ENCODE measurements around the gene FBXL7. TPM values are rescaled to one million over a fixed set of nuclear protein-coding genes. Genes with fewer than 3 reads are reported as not detected.

FBXL7 gene
- total RNA-seq, 2 experiments from 2014 or later: not detected

DNA sequence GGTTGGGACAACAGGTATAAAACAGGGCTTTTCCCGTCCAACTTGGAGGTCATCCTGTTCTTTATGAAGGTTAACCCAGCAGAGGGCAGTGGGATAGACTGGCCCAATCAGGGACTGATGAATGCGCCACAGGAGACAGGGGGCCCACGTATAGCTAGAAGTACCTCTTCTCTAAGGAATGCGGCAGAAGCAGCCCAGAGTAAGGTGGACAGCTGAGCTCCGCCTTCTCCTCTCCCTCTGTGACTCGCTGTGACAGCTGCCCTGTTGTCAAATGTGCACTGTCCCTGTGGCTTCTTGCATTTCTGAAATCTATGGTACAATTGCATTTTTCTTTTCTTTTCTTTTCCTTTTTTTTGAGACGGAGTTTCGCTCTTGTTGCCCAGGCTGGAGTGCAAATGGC, 306.6 kb downstream of the FBXL7 start:
- ChIA-PET POLR2A (no interaction called here), CTCF (ENCODE audit: unreplicated experiment) (no interaction called here)
- no peak overlapping the region for H3K4me2 ChIP-seq (ENCODE audit: low read length)
- no peaks in the 10 kb centered on the region for H3K9me2 ChIP-seq (ENCODE audit: insufficient read depth, low read length)
- no peak for TF ChIP-seq EZH2phosphoT487 (IDR thresholded peaks at IDR 0.05; ENCODE audit: borderline replicate concordance, low read depth, low read length)
- no peaks in the 10 kb centered on the region for H4K20me1 ChIP-seq (ENCODE audit: insufficient read depth, low read length)
- no peak for DNase-seq (ENCODE audit: low spot score)
- H2AFZ ChIP-seq (ENCODE audit: low read length): no peak overlapping the region
- no peaks in the 10 kb centered on the region for H3K79me2 ChIP-seq (ENCODE audit: insufficient read depth, low read depth, low read length)
- no TSS peak for BruUV-seq (replicated peaks)
- intact Hi-C loops (cut with micrococcal nuclease; ENCODE audit: unreplicated experiment): no loop called here
- no peaks in the 10 kb centered on the region for H3K9me3 ChIP-seq (ENCODE audit: low read length)
- H3K4me1 ChIP-seq (ENCODE audit: insufficient read depth, low read length, poor library complexity, severe bottlenecking): no peaks in the 10 kb centered on the region
- H3K36me3 ChIP-seq (ENCODE audit: insufficient read depth, low read length): no peaks in the 10 kb centered on the region
- no peak overlapping the region for H3K4me3 ChIP-seq (ENCODE audit: low read depth, low read length, poor library complexity, severe bottlenecking)
- no peak overlapping the region for H3K27ac ChIP-seq (ENCODE audit: low read depth, low read length, poor library complexity, severe bottlenecking)

DNA sequence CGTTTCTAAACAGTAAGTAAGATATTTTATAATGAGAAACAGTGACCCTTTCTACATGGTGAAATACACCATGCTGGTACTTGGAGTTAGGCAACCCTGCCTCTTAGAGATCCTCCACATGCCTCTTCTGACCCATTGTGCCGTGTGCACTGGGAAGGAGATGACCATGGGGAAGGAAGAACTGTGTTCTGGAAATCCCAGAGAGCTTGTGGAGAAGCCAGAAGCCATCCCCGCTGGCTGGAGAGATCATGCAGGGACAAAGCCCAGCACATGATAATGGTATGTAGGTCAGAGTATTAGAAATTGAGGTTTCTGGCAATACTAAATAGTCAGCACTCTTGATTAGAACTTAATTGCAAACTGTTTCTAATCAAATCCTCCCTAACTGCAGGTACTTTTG, 307.3 kb downstream of the FBXL7 start:
- POLR2A ChIA-PET: no interaction called here
- H3K4me2 ChIP-seq (ENCODE audit: low read length): no peak overlapping the region
- no peak overlapping the region for H3K27ac ChIP-seq (ENCODE audit: low read depth, low read length, poor library complexity, severe bottlenecking)
- no peak overlapping the region for H3K4me3 ChIP-seq (ENCODE audit: low read depth, low read length, poor library complexity, severe bottlenecking)
- H3K9me3 ChIP-seq (ENCODE audit: low read length): no peaks in the 10 kb centered on the region
- H2AFZ ChIP-seq (ENCODE audit: low read length): no peak overlapping the region
- intact Hi-C loops (cut with micrococcal nuclease; ENCODE audit: unreplicated experiment): no loop called here
- no peaks in the 10 kb centered on the region for H3K36me3 ChIP-seq (ENCODE audit: insufficient read depth, low read length)
- TF ChIP-seq EZH2phosphoT487 (IDR thresholded peaks at IDR 0.05; ENCODE audit: borderline replicate concordance, low read depth, low read length): no peak
- TF ChIP-seq, protein P1, sequence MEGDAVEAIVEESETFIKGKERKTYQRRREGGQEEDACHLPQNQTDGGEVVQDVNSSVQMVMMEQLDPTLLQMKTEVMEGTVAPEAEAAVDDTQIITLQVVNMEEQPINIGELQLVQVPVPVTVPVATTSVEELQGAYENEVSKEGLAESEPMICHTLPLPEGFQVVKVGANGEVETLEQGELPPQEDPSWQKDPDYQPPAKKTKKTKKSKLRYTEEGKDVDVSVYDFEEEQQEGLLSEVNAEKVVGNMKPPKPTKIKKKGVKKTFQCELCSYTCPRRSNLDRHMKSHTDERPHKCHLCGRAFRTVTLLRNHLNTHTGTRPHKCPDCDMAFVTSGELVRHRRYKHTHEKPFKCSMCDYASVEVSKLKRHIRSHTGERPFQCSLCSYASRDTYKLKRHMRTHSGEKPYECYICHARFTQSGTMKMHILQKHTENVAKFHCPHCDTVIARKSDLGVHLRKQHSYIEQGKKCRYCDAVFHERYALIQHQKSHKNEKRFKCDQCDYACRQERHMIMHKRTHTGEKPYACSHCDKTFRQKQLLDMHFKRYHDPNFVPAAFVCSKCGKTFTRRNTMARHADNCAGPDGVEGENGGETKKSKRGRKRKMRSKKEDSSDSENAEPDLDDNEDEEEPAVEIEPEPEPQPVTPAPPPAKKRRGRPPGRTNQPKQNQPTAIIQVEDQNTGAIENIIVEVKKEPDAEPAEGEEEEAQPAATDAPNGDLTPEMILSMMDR (conservative IDR thresholded peaks at IDR 0.05; ENCODE audit: low read length): no peak
- DNase-seq (ENCODE audit: low spot score): no peak
- CTCF ChIA-PET (ENCODE audit: unreplicated experiment): no interaction called here
- H4K20me1 ChIP-seq (ENCODE audit: insufficient read depth, low read length): no peaks in the 10 kb centered on the region
- no peaks in the 10 kb centered on the region for H3K4me1 ChIP-seq (ENCODE audit: insufficient read depth, low read length, poor library complexity, severe bottlenecking)
- BruUV-seq (replicated peaks): no TSS peak
- H3K79me2 ChIP-seq (ENCODE audit: insufficient read depth, low read depth, low read length): no peaks in the 10 kb centered on the region
- H3K9me2 ChIP-seq (ENCODE audit: insufficient read depth, low read length): no peaks in the 10 kb centered on the region

DNA sequence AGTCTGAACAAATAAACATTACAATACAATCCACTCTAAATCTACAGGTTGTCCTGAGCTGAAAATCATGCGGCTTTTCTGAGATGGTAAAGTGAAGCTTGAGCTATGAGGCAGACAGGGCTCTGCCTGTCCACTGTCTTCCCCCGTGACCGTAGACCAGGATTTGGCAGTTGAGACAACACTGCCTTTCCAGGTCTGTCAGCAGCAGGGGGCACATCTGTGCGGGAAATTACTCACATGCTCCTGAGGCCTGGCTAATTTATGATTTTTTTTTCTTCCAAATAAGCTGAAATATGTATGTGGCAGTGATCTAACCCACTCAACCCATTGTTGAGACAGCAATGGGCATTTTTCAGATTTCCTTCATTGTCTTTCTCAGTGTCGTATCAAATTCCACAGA, 307.9 kb downstream of the FBXL7 start:
- no peak overlapping the region for H2AFZ ChIP-seq (ENCODE audit: low read length)
- ChIA-PET POLR2A (interaction anchor here (0.6 to 0.9 kb wide), 3 partner anchors 17 to 235 kb away, joined by 3 read pairs; no protein-coding TSS in a partner anchor), CTCF (ENCODE audit: unreplicated experiment) (no interaction called here)
- no peak for DNase-seq (ENCODE audit: low spot score)
- no peaks in the 10 kb centered on the region for H3K79me2 ChIP-seq (ENCODE audit: insufficient read depth, low read depth, low read length)
- H3K27ac ChIP-seq (ENCODE audit: low read depth, low read length, poor library complexity, severe bottlenecking): no peak overlapping the region
- no TSS peak for BruUV-seq (replicated peaks)
- H3K4me1 ChIP-seq (ENCODE audit: insufficient read depth, low read length, poor library complexity, severe bottlenecking): no peaks in the 10 kb centered on the region
- no peak for TF ChIP-seq EZH2phosphoT487 (IDR thresholded peaks at IDR 0.05; ENCODE audit: borderline replicate concordance, low read depth, low read length)
- TF ChIP-seq, protein P1 (conservative IDR thresholded peaks at IDR 0.05; ENCODE audit: low read length): no peak
- no peak overlapping the region for H3K4me3 ChIP-seq (ENCODE audit: low read depth, low read length, poor library complexity, severe bottlenecking)
- no peaks in the 10 kb centered on the region for H3K9me3 ChIP-seq (ENCODE audit: low read length)
- intact Hi-C loops (cut with micrococcal nuclease; ENCODE audit: unreplicated experiment): no loop called here
- no peaks in the 10 kb centered on the region for H3K36me3 ChIP-seq (ENCODE audit: insufficient read depth, low read length)
- H3K4me2 ChIP-seq (ENCODE audit: low read length): no peak overlapping the region
- H3K9me2 ChIP-seq (ENCODE audit: insufficient read depth, low read length): no peaks in the 10 kb centered on the region
- no peaks in the 10 kb centered on the region for H4K20me1 ChIP-seq (ENCODE audit: insufficient read depth, low read length)
